ENCODE data around the gene FNTB.

Gene FNTB

GRCh38 chr14:64968167-64968566 lies 18.5 kb upstream of the FNTB start:
- TF ChIP-seq, protein P1, sequence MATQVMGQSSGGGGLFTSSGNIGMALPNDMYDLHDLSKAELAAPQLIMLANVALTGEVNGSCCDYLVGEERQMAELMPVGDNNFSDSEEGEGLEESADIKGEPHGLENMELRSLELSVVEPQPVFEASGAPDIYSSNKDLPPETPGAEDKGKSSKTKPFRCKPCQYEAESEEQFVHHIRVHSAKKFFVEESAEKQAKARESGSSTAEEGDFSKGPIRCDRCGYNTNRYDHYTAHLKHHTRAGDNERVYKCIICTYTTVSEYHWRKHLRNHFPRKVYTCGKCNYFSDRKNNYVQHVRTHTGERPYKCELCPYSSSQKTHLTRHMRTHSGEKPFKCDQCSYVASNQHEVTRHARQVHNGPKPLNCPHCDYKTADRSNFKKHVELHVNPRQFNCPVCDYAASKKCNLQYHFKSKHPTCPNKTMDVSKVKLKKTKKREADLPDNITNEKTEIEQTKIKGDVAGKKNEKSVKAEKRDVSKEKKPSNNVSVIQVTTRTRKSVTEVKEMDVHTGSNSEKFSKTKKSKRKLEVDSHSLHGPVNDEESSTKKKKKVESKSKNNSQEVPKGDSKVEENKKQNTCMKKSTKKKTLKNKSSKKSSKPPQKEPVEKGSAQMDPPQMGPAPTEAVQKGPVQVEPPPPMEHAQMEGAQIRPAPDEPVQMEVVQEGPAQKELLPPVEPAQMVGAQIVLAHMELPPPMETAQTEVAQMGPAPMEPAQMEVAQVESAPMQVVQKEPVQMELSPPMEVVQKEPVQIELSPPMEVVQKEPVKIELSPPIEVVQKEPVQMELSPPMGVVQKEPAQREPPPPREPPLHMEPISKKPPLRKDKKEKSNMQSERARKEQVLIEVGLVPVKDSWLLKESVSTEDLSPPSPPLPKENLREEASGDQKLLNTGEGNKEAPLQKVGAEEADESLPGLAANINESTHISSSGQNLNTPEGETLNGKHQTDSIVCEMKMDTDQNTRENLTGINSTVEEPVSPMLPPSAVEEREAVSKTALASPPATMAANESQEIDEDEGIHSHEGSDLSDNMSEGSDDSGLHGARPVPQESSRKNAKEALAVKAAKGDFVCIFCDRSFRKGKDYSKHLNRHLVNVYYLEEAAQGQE (IDR thresholded peaks at IDR 0.05; ENCODE audit: low read depth): no peak
- TF ChIP-seq ZBTB7A (IDR thresholded peaks at IDR 0.05; ENCODE audit: low read depth) (no peak), TCF12 (IDR thresholded peaks at IDR 0.05; ENCODE audit: low read depth) (no peak), MAX (IDR thresholded peaks at IDR 0.05) (no peak), EGR1 (IDR thresholded peaks at IDR 0.05) (no peak), EP300 (IDR thresholded peaks at IDR 0.05; ENCODE audit: borderline replicate concordance) (no peak), NFIC (IDR thresholded peaks at IDR 0.05) (no peak), CEBPB (IDR thresholded peaks at IDR 0.05) (no peak), CREB1 (IDR thresholded peaks at IDR 0.05; ENCODE audit: low read depth) (no peak), RAD21 (IDR thresholded peaks at IDR 0.05; ENCODE audit: low read depth) (no peak), YY1 (IDR thresholded peaks at IDR 0.05; ENCODE audit: low read depth) (no peak)
- TF ChIP-seq, protein P2, sequence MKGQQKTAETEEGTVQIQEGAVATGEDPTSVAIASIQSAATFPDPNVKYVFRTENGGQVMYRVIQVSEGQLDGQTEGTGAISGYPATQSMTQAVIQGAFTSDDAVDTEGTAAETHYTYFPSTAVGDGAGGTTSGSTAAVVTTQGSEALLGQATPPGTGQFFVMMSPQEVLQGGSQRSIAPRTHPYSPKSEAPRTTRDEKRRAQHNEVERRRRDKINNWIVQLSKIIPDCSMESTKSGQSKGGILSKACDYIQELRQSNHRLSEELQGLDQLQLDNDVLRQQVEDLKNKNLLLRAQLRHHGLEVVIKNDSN (IDR thresholded peaks at IDR 0.05): no peak

GRCh38 chr14:64968651-64969050 lies 18.0 kb upstream of the FNTB start:
- TF ChIP-seq, protein P2 (IDR thresholded peaks at IDR 0.05): no peak
- TF ChIP-seq CREB1 (IDR thresholded peaks at IDR 0.05; ENCODE audit: low read depth): no peak
- no peak for TF ChIP-seq MAX (IDR thresholded peaks at IDR 0.05)
- TF ChIP-seq YY1 (IDR thresholded peaks at IDR 0.05; ENCODE audit: low read depth): no peak
- TF ChIP-seq EGR1 (IDR thresholded peaks at IDR 0.05): no peak
- no peak for TF ChIP-seq ZBTB7A (IDR thresholded peaks at IDR 0.05; ENCODE audit: low read depth)
- no peak for TF ChIP-seq EP300 (IDR thresholded peaks at IDR 0.05; ENCODE audit: borderline replicate concordance)
- TF ChIP-seq RAD21 (IDR thresholded peaks at IDR 0.05; ENCODE audit: low read depth): no peak

GRCh38 chr14:64970041-64970440 lies 16.7 kb upstream of the FNTB start:
- TF ChIP-seq, protein P2 (IDR thresholded peaks at IDR 0.05): no peak
- TF ChIP-seq CEBPB (IDR thresholded peaks at IDR 0.05) (no peak), CREB1 (IDR thresholded peaks at IDR 0.05; ENCODE audit: low read depth) (no peak), NFIC (IDR thresholded peaks at IDR 0.05) (no peak), EP300 (IDR thresholded peaks at IDR 0.05; ENCODE audit: borderline replicate concordance) (no peak), RAD21 (IDR thresholded peaks at IDR 0.05; ENCODE audit: low read depth) (no peak), EGR1 (IDR thresholded peaks at IDR 0.05) (no peak), TCF12 (IDR thresholded peaks at IDR 0.05; ENCODE audit: low read depth) (no peak), YY1 (IDR thresholded peaks at IDR 0.05; ENCODE audit: low read depth) (no peak), MAX (IDR thresholded peaks at IDR 0.05) (no peak), TEAD4 (IDR thresholded peaks at IDR 0.05) (no peak), FOXM1 (IDR thresholded peaks at IDR 0.05; ENCODE audit: borderline replicate concordance, low read depth) (no peak), ZBTB7A (IDR thresholded peaks at IDR 0.05; ENCODE audit: low read depth) (no peak), TAF1 (IDR thresholded peaks at IDR 0.05; ENCODE audit: low read depth) (no peak)
- TF ChIP-seq, protein P1 (IDR thresholded peaks at IDR 0.05; ENCODE audit: low read depth): no peak

DNA sequence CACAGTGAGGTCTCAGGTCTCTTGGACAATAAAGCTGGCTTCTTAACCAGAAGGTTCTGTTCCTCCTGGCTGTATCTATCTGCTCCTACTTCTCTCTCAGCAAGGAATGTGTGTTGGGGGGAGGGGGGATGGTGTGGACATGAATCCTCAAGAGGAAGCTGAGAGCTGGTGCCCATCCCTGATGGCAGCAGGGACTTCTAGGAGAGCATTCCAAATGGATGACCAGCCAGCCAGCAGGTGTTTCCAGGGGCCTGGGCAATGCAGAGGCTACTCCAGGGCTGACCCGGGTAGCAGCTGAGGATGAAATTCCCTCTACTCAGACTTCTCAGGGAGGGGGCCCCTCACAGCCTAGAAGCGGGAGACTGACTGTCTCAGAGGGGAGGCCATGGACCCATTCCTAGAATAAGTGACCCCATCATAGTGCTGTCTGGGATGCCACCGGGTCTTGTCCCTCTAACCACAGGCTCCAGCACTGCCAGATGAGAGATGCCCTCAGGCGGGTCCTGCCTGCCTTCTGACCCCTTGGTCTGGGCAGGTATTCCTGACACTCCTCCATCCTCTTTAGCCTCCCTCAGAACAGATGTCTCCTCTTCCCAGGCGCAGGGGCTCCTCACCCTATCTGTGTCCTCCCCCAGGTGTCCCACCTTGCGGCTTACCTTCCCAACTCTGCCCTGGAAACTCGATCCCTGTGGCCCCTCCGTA lies 15.8 kb upstream of the FNTB start:
- TF ChIP-seq RAD21 (IDR thresholded peaks at IDR 0.05; ENCODE audit: low read depth): no peak
- TF ChIP-seq TEAD4 (IDR thresholded peaks at IDR 0.05): no peak
- TF ChIP-seq, protein P2 (IDR thresholded peaks at IDR 0.05): no peak
- TF ChIP-seq CEBPB (IDR thresholded peaks at IDR 0.05): no peak

DNA sequence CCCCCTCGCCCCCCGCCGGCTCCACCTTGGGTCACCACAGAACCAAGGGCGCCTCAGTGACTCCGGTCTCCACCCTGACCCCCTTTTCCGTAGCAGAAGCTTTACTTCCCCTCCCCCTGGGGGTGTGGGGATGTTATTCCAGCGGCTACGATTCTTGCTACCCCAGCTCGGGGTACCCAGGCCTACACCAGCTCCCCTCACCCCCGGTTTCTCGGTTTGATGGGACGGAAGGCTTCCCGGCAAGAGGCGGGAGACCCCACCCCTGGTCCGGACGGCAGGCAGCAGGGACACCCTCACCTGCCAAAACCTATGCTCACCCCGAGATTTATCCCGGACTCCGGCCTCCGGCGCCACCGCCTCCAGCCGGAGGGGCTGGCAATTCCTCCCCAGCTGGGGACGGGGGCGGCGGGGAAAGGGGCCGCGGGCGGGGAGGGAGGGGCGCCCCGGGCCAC lies 15.2 kb upstream of the FNTB start:
- TF ChIP-seq EGR1 (IDR thresholded peaks at IDR 0.05) (no peak), ZBTB7A (IDR thresholded peaks at IDR 0.05; ENCODE audit: low read depth) (peak; percentile 76)
